ENCODE measurements around the gene PPP1R12B.
"Not testable (repeated sequence)": the region's sequence is repeated elsewhere in the genome, so short reads cannot be mapped to it uniquely, and the experiment has no call there.

Gene PPP1R12B

DNA sequence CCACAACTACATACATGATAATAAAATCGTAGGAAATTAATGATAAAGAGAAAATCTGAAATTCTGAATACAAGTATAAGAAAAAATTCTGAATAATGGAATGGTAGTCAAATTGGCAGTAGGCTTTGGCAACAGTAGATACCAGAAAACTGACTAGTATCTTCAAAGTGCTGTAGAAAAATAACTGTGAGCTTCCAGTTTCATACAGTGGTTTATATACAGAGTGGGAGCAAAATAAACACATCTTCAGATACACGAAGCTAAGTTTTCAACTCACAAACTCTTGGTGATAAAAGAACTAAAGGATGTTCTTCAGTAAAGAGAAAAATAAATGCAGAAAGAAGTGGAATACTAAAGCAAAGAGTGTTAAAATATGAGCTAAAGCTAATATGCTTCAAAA is 173.4 kb downstream of the PPP1R12B start:
- Histone ChIP-seq H3K18ac (ENCODE audit: low read length) (no peak overlapping the region), H2BK120ac (ENCODE audit: low read depth, low read length) (no peak overlapping the region), H2AFZ (ENCODE audit: low read length) (no peak overlapping the region), H3K14ac (ENCODE audit: low read length) (no peak overlapping the region), H3K36me3 (replicated peaks in 1 of 2; ENCODE audit: control insufficient read depth in 2 of 2, insufficient read depth in 2 of 2, low read length in 2 of 2) (no peaks in the 10 kb centered on the region), H2BK12ac (ENCODE audit: low read length) (no peak overlapping the region), H3K4me1 (ENCODE audit: control insufficient read depth in 2 of 2, insufficient read depth in 1 of 2, low read depth in 1 of 2, low read length in 2 of 2) (peaks cover 0 to 6% of the 10 kb centered on the region in 2 donors), H3K9me3 (replicated peaks in 1 of 2; ENCODE audit: control insufficient read depth in 2 of 2, insufficient read depth in 1 of 2, low read depth in 1 of 2, low read length in 2 of 2) (no peaks in the 10 kb centered on the region), H2AK5ac (ENCODE audit: low read depth, low read length) (no peak overlapping the region), H3K27ac (replicated peaks; ENCODE audit: low read length) (no peak overlapping the region), H3K4ac (ENCODE audit: low read length) (no peak overlapping the region), H4K8ac (ENCODE audit: low read depth, low read length) (no peak overlapping the region), H3K9ac (ENCODE audit: low read depth, low read length, poor library complexity) (no peak overlapping the region), H3K79me1 (ENCODE audit: low read depth, low read length) (no peaks in the 10 kb centered on the region), H3K27me3 (ENCODE audit: control insufficient read depth in 3 of 3, insufficient read depth in 3 of 3, low read depth in 1 of 3, low read length in 3 of 3) (no peaks in the 10 kb centered on the region), H2BK5ac (ENCODE audit: low read length) (no peak overlapping the region), H4K91ac (ENCODE audit: low read depth, low read length, poor library complexity) (no peak overlapping the region), H3K23ac (ENCODE audit: low read depth, low read length, poor library complexity) (no peak overlapping the region), H2BK15ac (ENCODE audit: low read length) (no peak overlapping the region), H3K4me2 (ENCODE audit: insufficient read depth, low read length, poor library complexity, severe bottlenecking) (no peak overlapping the region), H3K4me3 (ENCODE audit: low read length in 2 of 2) (no peak overlapping the region)
- no CpG with 5 or more reads among the region's 2 CpGs for WGBS, 2 donors (ENCODE audit: extremely low coverage in 2 of 2, insufficient read length in 2 of 2, insufficient replicate concordance in 1 of 2)
- DNase-seq (ENCODE audit: low spot score), result no peak

DNA sequence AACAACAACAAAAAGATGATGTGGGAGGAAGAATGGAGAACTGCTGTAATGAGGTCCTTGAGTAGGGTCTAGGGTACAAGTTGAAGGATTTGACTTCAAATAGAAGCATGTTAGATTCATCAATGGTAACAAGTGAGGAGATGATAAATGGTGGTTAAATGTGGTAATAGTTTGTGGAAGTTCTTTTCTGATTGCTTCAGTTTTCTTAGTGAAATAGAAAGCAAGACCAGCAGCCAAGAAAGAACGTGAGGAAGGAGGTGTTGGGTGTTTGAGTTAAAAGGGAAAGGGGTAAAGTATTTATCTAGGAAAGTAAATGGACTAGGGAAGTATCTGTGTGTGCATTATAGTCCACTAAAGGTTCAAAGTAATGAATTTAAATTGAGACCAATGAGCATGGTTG is 177.6 kb downstream of the PPP1R12B start:
- DNase-seq (ENCODE audit: low spot score); H4K8ac ChIP-seq (ENCODE audit: low read depth, low read length); H3K4me3 ChIP-seq (ENCODE audit: low read length in 2 of 2); H2BK120ac ChIP-seq (ENCODE audit: low read depth, low read length); H3K4me2 ChIP-seq (ENCODE audit: insufficient read depth, low read length, poor library complexity, severe bottlenecking); H3K36me3 ChIP-seq (replicated peaks in 1 of 2; ENCODE audit: control insufficient read depth in 2 of 2, insufficient read depth in 2 of 2, low read length in 2 of 2); H2BK5ac ChIP-seq (ENCODE audit: low read length); H3K18ac ChIP-seq (ENCODE audit: low read length); H3K27ac ChIP-seq (replicated peaks; ENCODE audit: low read length); H2AK5ac ChIP-seq (ENCODE audit: low read depth, low read length); H3K14ac ChIP-seq (ENCODE audit: low read length); H3K9me3 ChIP-seq (replicated peaks in 1 of 2; ENCODE audit: control insufficient read depth in 2 of 2, insufficient read depth in 1 of 2, low read depth in 1 of 2, low read length in 2 of 2); H3K27me3 ChIP-seq (ENCODE audit: control insufficient read depth in 3 of 3, insufficient read depth in 3 of 3, low read depth in 1 of 3, low read length in 3 of 3); H2BK12ac ChIP-seq (ENCODE audit: low read length); H4K91ac ChIP-seq (ENCODE audit: low read depth, low read length, poor library complexity); H2AFZ ChIP-seq (ENCODE audit: low read length); H3K79me1 ChIP-seq (ENCODE audit: low read depth, low read length); H3K4ac ChIP-seq (ENCODE audit: low read length); H3K9ac ChIP-seq (ENCODE audit: low read depth, low read length, poor library complexity); H3K4me1 ChIP-seq (ENCODE audit: control insufficient read depth in 2 of 2, insufficient read depth in 1 of 2, low read depth in 1 of 2, low read length in 2 of 2); H2BK15ac ChIP-seq (ENCODE audit: low read length); H3K23ac ChIP-seq (ENCODE audit: low read depth, low read length, poor library complexity): not testable (repeated sequence)
- no CpG with 5 or more reads among the region's 1 CpG for whole genome bisulfite sequencing, 2 donors (ENCODE audit: extremely low coverage in 2 of 2, insufficient read length in 2 of 2, insufficient replicate concordance in 1 of 2)

DNA sequence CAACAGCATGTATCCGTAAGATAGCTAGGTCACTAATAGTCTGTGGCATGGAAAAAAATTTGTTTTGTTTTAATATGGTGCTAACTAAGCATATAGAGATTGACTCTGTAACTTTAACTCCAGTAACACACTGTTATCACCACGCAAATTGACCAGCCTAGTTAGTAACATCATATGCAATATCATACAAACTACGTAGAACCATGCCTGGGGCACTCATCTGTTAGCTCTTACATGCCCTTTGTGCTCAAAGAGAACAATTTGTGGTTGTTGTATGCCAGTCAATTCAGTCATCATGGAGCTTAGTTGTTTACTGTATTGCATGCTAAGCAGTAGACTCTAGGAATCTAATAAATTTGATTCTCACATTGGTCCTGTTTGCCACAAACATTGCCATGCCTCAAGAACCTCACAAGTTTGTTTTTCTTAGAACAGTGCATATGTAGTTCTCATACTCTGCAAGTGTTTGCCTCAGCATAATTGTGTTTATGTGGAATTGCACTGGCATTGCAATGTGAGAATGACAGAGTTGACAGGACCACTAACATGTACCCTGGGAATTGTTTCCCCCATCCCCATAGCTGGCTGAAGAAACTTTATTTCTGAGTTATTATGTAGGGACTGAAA is 179.7 kb downstream of the PPP1R12B start:
- H3K23ac ChIP-seq (ENCODE audit: low read depth, low read length, poor library complexity); H3K4ac ChIP-seq (ENCODE audit: low read length); H3K9ac ChIP-seq (ENCODE audit: low read depth, low read length, poor library complexity); H3K9me3 ChIP-seq (replicated peaks in 1 of 2; ENCODE audit: control insufficient read depth in 2 of 2, insufficient read depth in 1 of 2, low read depth in 1 of 2, low read length in 2 of 2); H3K27me3 ChIP-seq (ENCODE audit: control insufficient read depth in 3 of 3, insufficient read depth in 3 of 3, low read depth in 1 of 3, low read length in 3 of 3); DNase-seq (ENCODE audit: low spot score); H3K36me3 ChIP-seq (replicated peaks in 1 of 2; ENCODE audit: control insufficient read depth in 2 of 2, insufficient read depth in 2 of 2, low read length in 2 of 2); H3K14ac ChIP-seq (ENCODE audit: low read length); H4K8ac ChIP-seq (ENCODE audit: low read depth, low read length); H3K4me2 ChIP-seq (ENCODE audit: insufficient read depth, low read length, poor library complexity, severe bottlenecking); H2BK15ac ChIP-seq (ENCODE audit: low read length); H3K27ac ChIP-seq (replicated peaks; ENCODE audit: low read length); H3K79me1 ChIP-seq (ENCODE audit: low read depth, low read length); H4K91ac ChIP-seq (ENCODE audit: low read depth, low read length, poor library complexity); H2BK5ac ChIP-seq (ENCODE audit: low read length); H3K18ac ChIP-seq (ENCODE audit: low read length); H2BK120ac ChIP-seq (ENCODE audit: low read depth, low read length); H2BK12ac ChIP-seq (ENCODE audit: low read length); H3K4me3 ChIP-seq (ENCODE audit: low read length in 2 of 2); H2AK5ac ChIP-seq (ENCODE audit: low read depth, low read length); H2AFZ ChIP-seq (ENCODE audit: low read length): not testable (repeated sequence)
- peaks cover 2 to 14% of the 10 kb centered on the region in 2 donors for H3K4me1 ChIP-seq (ENCODE audit: control insufficient read depth in 2 of 2, insufficient read depth in 1 of 2, low read depth in 1 of 2, low read length in 2 of 2)
- WGBS, 2 donors (ENCODE audit: extremely low coverage in 2 of 2, insufficient read length in 2 of 2, insufficient replicate concordance in 1 of 2), result no CpG with 5 or more reads among the region's 3 CpGs

DNA sequence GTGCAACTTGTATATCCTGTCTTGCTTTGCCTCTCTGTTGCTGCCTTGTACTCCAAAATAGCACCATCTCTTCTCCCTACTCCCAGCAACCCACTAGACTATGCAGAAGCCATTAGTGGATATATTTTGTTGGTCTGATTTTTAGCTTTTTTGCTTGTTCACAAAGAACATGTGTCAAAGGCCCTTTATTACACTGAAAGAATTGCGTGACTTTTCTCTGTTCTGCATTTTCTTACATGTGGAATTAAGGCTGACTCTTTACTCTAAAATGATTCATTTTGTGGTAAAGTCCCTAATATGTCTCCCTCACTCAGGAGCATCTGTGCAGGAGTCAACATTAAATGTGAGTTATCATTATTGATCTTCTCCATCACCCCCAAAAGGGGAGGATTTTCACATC is 182.2 kb downstream of the PPP1R12B start:
- H4K91ac ChIP-seq (ENCODE audit: low read depth, low read length, poor library complexity); H2BK12ac ChIP-seq (ENCODE audit: low read length); H3K18ac ChIP-seq (ENCODE audit: low read length); H3K23ac ChIP-seq (ENCODE audit: low read depth, low read length, poor library complexity); H4K8ac ChIP-seq (ENCODE audit: low read depth, low read length); H3K27ac ChIP-seq (replicated peaks; ENCODE audit: low read length); H3K4ac ChIP-seq (ENCODE audit: low read length); H2BK5ac ChIP-seq (ENCODE audit: low read length); H3K9ac ChIP-seq (ENCODE audit: low read depth, low read length, poor library complexity); H3K9me3 ChIP-seq (replicated peaks in 1 of 2; ENCODE audit: control insufficient read depth in 2 of 2, insufficient read depth in 1 of 2, low read depth in 1 of 2, low read length in 2 of 2); H2BK120ac ChIP-seq (ENCODE audit: low read depth, low read length); H3K27me3 ChIP-seq (ENCODE audit: control insufficient read depth in 3 of 3, insufficient read depth in 3 of 3, low read depth in 1 of 3, low read length in 3 of 3); H2AFZ ChIP-seq (ENCODE audit: low read length); H3K4me2 ChIP-seq (ENCODE audit: insufficient read depth, low read length, poor library complexity, severe bottlenecking); H2BK15ac ChIP-seq (ENCODE audit: low read length); H2AK5ac ChIP-seq (ENCODE audit: low read depth, low read length); H3K14ac ChIP-seq (ENCODE audit: low read length); DNase-seq (ENCODE audit: low spot score); H3K79me1 ChIP-seq (ENCODE audit: low read depth, low read length); H3K4me3 ChIP-seq (ENCODE audit: low read length in 2 of 2); H3K36me3 ChIP-seq (replicated peaks in 1 of 2; ENCODE audit: control insufficient read depth in 2 of 2, insufficient read depth in 2 of 2, low read length in 2 of 2): not testable (repeated sequence)
- no CpG with 5 or more reads among the region's 1 CpG for WGBS, 2 donors (ENCODE audit: extremely low coverage in 2 of 2, insufficient read length in 2 of 2, insufficient replicate concordance in 1 of 2)
- peaks cover 2 to 14% of the 10 kb centered on the region in 2 donors for H3K4me1 ChIP-seq (ENCODE audit: control insufficient read depth in 2 of 2, insufficient read depth in 1 of 2, low read depth in 1 of 2, low read length in 2 of 2)

Data from neuronal stem cell (in vitro differentiated cells).